ENCODE data around the gene CCDC116. TPM values are rescaled to one million over a fixed set of nuclear protein-coding genes. Genes with fewer than 3 reads are reported as not detected.
"Not testable (repeated sequence)": the region's sequence is repeated elsewhere in the genome, so short reads cannot be mapped to it uniquely, and the experiment has no call there.

Gene CCDC116
- total RNA-seq, 1 donor from 2014 or later, result 0.41 TPM

DNA sequence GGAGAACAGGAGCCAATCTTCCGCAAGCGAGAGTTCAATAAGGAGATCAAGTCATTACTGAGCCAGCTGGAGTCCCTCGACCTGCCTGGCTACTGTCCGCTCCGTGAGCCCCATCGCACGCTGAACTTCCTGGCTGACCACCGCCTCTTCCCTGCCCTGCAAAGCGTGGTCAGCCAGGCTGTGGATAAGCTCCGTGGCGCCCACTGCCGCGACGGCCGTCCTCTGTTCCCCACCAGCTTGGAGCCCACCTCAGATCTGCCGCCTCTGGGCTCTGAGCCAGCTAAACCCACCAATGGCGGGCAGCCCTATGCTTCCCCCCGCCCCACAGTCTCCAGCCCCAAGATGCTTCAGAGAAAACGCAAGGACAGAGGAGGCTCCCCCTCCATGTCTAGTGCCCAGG is 2.3 kb downstream of the CCDC116 start:
- no peak overlapping the region for H3K4me3 ChIP-seq
- TF ChIP-seq, protein P1, sequence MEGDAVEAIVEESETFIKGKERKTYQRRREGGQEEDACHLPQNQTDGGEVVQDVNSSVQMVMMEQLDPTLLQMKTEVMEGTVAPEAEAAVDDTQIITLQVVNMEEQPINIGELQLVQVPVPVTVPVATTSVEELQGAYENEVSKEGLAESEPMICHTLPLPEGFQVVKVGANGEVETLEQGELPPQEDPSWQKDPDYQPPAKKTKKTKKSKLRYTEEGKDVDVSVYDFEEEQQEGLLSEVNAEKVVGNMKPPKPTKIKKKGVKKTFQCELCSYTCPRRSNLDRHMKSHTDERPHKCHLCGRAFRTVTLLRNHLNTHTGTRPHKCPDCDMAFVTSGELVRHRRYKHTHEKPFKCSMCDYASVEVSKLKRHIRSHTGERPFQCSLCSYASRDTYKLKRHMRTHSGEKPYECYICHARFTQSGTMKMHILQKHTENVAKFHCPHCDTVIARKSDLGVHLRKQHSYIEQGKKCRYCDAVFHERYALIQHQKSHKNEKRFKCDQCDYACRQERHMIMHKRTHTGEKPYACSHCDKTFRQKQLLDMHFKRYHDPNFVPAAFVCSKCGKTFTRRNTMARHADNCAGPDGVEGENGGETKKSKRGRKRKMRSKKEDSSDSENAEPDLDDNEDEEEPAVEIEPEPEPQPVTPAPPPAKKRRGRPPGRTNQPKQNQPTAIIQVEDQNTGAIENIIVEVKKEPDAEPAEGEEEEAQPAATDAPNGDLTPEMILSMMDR (IDR thresholded peaks at IDR 0.05), result no peak
- ATAC-seq (no peak), DNase-seq (no peak)
- no peaks in the 10 kb centered on the region for H3K9me3 ChIP-seq
- no peak overlapping the region for H3K27ac ChIP-seq
- H3K36me3 ChIP-seq, result no peaks in the 10 kb centered on the region
- peaks cover 4% of the 10 kb centered on the region for H3K4me1 ChIP-seq
- no peaks in the 10 kb centered on the region for H3K27me3 ChIP-seq (ENCODE audit: low read depth)
- intact Hi-C loops (cut with DNase I), result no loop called here

- TF ChIP-seq, protein P1 (IDR thresholded peaks at IDR 0.05), result no peak
- Histone ChIP-seq H3K4me3 (no peak overlapping the region), H3K4me1 (no peaks in the 10 kb centered on the region), H3K27me3 (ENCODE audit: low read depth) (no peaks in the 10 kb centered on the region), H3K27ac (no peak overlapping the region), H3K9me3 (no peaks in the 10 kb centered on the region), H3K36me3 (no peaks in the 10 kb centered on the region)
- no peak for DNase-seq
- intact Hi-C loops (cut with DNase I), result no loop called here
- ATAC-seq, result no peak
Measured at GRCh38 chr22:21635771-21636510, 3.4 kb downstream of the CCDC116 start.

- Histone ChIP-seq H3K27ac (no peak overlapping the region), H3K27me3 (ENCODE audit: low read depth) (no peaks in the 10 kb centered on the region), H3K4me1 (peaks cover 7% of the 10 kb centered on the region), H3K4me3 (no peak overlapping the region), H3K9me3 (no peaks in the 10 kb centered on the region), H3K36me3 (no peaks in the 10 kb centered on the region)
- TF ChIP-seq, protein P1 (IDR thresholded peaks at IDR 0.05), result no peak
- DNase-seq (no peak), ATAC-seq (no peak)
- intact Hi-C loops (cut with DNase I), result no loop called here
Measured at GRCh38 chr22:21636629-21637218, 4.2 kb downstream of the CCDC116 start.

GRCh38 chr22:21637450-21637849 is 4.9 kb downstream of the CCDC116 start:
- H3K4me1 ChIP-seq; H3K4me3 ChIP-seq; intact Hi-C loops (cut with DNase I); ATAC-seq; H3K36me3 ChIP-seq; DNase-seq; H3K27ac ChIP-seq; H3K27me3 ChIP-seq (ENCODE audit: low read depth); H3K9me3 ChIP-seq: not testable (repeated sequence)

- ATAC-seq (no peak), DNase-seq (no peak)
- intact Hi-C loops (cut with DNase I), result no loop called here
- peaks cover 20% of the 10 kb centered on the region for H3K4me1 ChIP-seq
- H3K27ac ChIP-seq, result no peak overlapping the region
- TF ChIP-seq, protein P1 (IDR thresholded peaks at IDR 0.05), result no peak
- no peaks in the 10 kb centered on the region for H3K27me3 ChIP-seq (ENCODE audit: low read depth)
- no peaks in the 10 kb centered on the region for H3K9me3 ChIP-seq
- peaks cover 8% of the 10 kb centered on the region for H3K36me3 ChIP-seq
- no peak overlapping the region for H3K4me3 ChIP-seq
Measured at GRCh38 chr22:21639359-21639758, 6.8 kb downstream of the CCDC116 start.

DNA sequence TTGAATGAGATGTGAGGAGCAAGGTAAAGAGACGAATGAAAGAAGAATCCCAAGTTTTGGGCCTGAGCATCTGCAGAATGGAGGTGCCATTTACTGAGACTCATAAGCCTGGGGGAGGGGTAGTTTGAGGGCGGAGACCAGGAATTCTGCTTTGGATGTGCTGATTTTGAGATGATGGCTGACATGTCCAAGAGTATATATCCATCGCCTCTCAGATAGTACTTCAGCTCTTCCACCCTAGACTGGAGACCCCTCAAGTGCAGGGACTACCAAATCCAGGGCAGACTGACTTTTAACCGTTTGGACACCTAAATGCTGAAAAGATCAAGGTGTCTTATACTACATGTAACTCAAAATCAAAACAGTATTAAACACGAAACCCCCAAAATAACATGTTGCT is 8.2 kb downstream of the CCDC116 start:
- peaks cover 20% of the 10 kb centered on the region for H3K4me1 ChIP-seq
- no peak overlapping the region for H3K4me3 ChIP-seq
- H3K27me3 ChIP-seq (ENCODE audit: low read depth), result no peaks in the 10 kb centered on the region
- TF ChIP-seq, protein P1 (IDR thresholded peaks at IDR 0.05), result no peak
- H3K27ac ChIP-seq, result no peak overlapping the region
- ATAC-seq, result no peak
- intact Hi-C loops (cut with DNase I), result no loop called here
- peaks cover 21% of the 10 kb centered on the region for H3K36me3 ChIP-seq
- no peaks in the 10 kb centered on the region for H3K9me3 ChIP-seq
- no peak for DNase-seq

Measured in lower lobe of right lung (tissue), 2 donors.